PC-9 (cell line): ENCODE results near the gene COA5. TPM values are rescaled to one million over a fixed set of nuclear protein-coding genes. Genes with fewer than 3 reads are reported as not detected.

Experiments
- BruUV-seq: library from RNA; stranded (reverse); fragments of 400-500 nt; replicated peaks from 2 replicates; lab custom pipeline; 2021; lab: Mats Ljungman, UMichigan
- CTCF ChIA-PET: fragments of 300-600 bp; sonication (Branson Sonifier 250); formaldehyde crosslinking; loops from one replicate; lab custom pipeline; 2022; ENCODE audit warnings: antibody characterized with exemption; lab: Charles Lee
- POLR2A ChIA-PET: fragments of 300-600 bp; sonication (Branson Sonifier 250); formaldehyde crosslinking; loops from one replicate; lab custom pipeline; 2022; ENCODE audit warnings: antibody characterized with exemption; ENCODE audit not compliant: unreplicated experiment; lab: Charles Lee
- DNase-seq, 2 experiments: peaks; one replicate each; pipeline versions ENCODE4 v3.0.0 to v3.0.0-alpha.2; 2015 to 2022; ENCODE audit warnings: mixed read lengths in 1 of 2
- H2AFZ ChIP-seq: fragments of 200-600 bp; sonication (generic); 2 replicates; pipeline ENCODE4 v1.8.1; 2017; ENCODE audit warnings: antibody characterized with exemption
- H3F3A ChIP-seq: fragments of 200-600 bp; sonication (generic); 2 replicates; pipeline ENCODE4 v1.8.1; 2017; ENCODE audit warnings: antibody characterized with exemption, mild to moderate bottlenecking, low read depth; ENCODE audit not compliant: insufficient read depth
- H3K27ac ChIP-seq: fragments of 200-600 bp; sonication (generic); 2 replicates; pipeline ENCODE4 v1.6.1; 2016; ENCODE audit warnings: mixed run types
- H3K27me3 ChIP-seq: fragments of 200-600 bp; sonication (generic); 2 replicates; pipeline ENCODE4 v1.6.1; 2016; ENCODE audit warnings: low read depth, mixed run types; ENCODE audit not compliant: insufficient read depth
- H3K36me3 ChIP-seq: fragments of 200-600 bp; sonication (generic); 2 replicates; pipeline ENCODE4 v1.6.1; 2016; ENCODE audit warnings: low read depth, mixed run types
- H3K4me1 ChIP-seq: fragments of 200-600 bp; sonication (generic); replicated peaks from 2 replicates; pipeline ENCODE4 v1.6.1; 2016; ENCODE audit warnings: mixed run types; ENCODE audit not compliant: insufficient read depth
- H3K4me2 ChIP-seq: fragments of 200-600 bp; sonication (generic); 2 replicates; pipeline ENCODE4 v1.6.1; 2017; ENCODE audit warnings: mixed run types
- H3K4me3 ChIP-seq: fragments of 200-600 bp; sonication (generic); 2 replicates; pipeline ENCODE4 v1.6.1; 2016; ENCODE audit warnings: mixed run types
- H3K79me2 ChIP-seq: fragments of 200-600 bp; sonication (generic); 2 replicates; pipeline ENCODE4 v1.6.1; 2017; ENCODE audit warnings: low read depth, mixed run types
- H3K9me2 ChIP-seq: fragments of 200-600 bp; sonication (generic); 2 replicates; pipeline ENCODE4 v1.8.1; 2017; ENCODE audit warnings: mild to moderate bottlenecking; ENCODE audit not compliant: insufficient read depth
- H3K9me3 ChIP-seq: fragments of 200-600 bp; sonication (generic); 2 replicates; pipeline ENCODE4 v1.8.1; 2016; ENCODE audit warnings: low read depth; ENCODE audit not compliant: insufficient read depth
- H4K20me1 ChIP-seq: fragments of 200-600 bp; sonication (generic); 2 replicates; pipeline ENCODE4 v1.8.1; 2017; ENCODE audit not compliant: insufficient read depth
- EZH2 ChIP-seq: fragments of 200-600 bp; sonication (generic); IDR thresholded peaks from 2 replicates; pipeline ENCODE4 v1.8.0; 2017; ENCODE audit warnings: antibody characterized with exemption, low read depth
- intact Hi-C: fragments of 100-400 bp; cut with micrococcal nuclease; formaldehyde crosslinking; loops from one replicate; pipeline ENCODE4 v1.10.0; 2022; ENCODE audit not compliant: unreplicated experiment
- total RNA-seq: library from RNA; stranded (reverse); gene quantifications from 2 replicates; pipeline ENCODE4 v1.2.3, GENCODE V29; 2021
- TF ChIP-seq, protein P1 (sequence below): fragments of 200-600 bp; sonication (generic); conservative IDR thresholded peaks from 2 replicates; pipeline ENCODE4 v1.6.1; 2017; ENCODE audit warnings: mixed run types, antibody characterized with exemption, mild to moderate bottlenecking, moderate library complexity

Gene COA5
- total RNA-seq, 1 experiment from 2014 or later = 43.6 TPM

- ChIA-PET POLR2A (no interaction called here), CTCF (no interaction called here)
- Histone ChIP-seq H4K20me1 (no peaks in the 10 kb centered on the region), H2AFZ (no peak overlapping the region), H3K4me3 (no peak overlapping the region), H3K79me2 (no peaks in the 10 kb centered on the region), H3K4me2 (no peak overlapping the region), H3F3A (no peaks in the 10 kb centered on the region), H3K4me1 (no peaks in the 10 kb centered on the region), H3K27me3 (no peaks in the 10 kb centered on the region), H3K36me3 (no peaks in the 10 kb centered on the region; the same call in 1 of the 2 replicates), H3K9me3 (no peaks in the 10 kb centered on the region), H3K27ac (no peak overlapping the region), H3K9me2 (no peaks in the 10 kb centered on the region)
- BruUV-seq = no TSS peak
- DNase-seq = no peak
- intact Hi-C loops = no loop called here
- TF ChIP-seq EZH2 = no peak
- TF ChIP-seq, protein P1, sequence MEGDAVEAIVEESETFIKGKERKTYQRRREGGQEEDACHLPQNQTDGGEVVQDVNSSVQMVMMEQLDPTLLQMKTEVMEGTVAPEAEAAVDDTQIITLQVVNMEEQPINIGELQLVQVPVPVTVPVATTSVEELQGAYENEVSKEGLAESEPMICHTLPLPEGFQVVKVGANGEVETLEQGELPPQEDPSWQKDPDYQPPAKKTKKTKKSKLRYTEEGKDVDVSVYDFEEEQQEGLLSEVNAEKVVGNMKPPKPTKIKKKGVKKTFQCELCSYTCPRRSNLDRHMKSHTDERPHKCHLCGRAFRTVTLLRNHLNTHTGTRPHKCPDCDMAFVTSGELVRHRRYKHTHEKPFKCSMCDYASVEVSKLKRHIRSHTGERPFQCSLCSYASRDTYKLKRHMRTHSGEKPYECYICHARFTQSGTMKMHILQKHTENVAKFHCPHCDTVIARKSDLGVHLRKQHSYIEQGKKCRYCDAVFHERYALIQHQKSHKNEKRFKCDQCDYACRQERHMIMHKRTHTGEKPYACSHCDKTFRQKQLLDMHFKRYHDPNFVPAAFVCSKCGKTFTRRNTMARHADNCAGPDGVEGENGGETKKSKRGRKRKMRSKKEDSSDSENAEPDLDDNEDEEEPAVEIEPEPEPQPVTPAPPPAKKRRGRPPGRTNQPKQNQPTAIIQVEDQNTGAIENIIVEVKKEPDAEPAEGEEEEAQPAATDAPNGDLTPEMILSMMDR = no peak
Observed at GRCh38 chr2:98551316-98551715, 57.0 kb downstream of the COA5 start.

- no peak overlapping the region for H3K27ac ChIP-seq
- no peak for DNase-seq
- H3K27me3 ChIP-seq = no peaks in the 10 kb centered on the region
- H3K9me3 ChIP-seq = no peaks in the 10 kb centered on the region
- BruUV-seq = no TSS peak
- intact Hi-C loops = no loop called here
- POLR2A ChIA-PET = no interaction called here
- no peaks in the 10 kb centered on the region for H3K79me2 ChIP-seq
- H3F3A ChIP-seq = no peaks in the 10 kb centered on the region
- CTCF ChIA-PET = no interaction called here
- TF ChIP-seq, protein P1 = no peak
- no peak for TF ChIP-seq EZH2
- no peaks in the 10 kb centered on the region for H4K20me1 ChIP-seq
- H3K4me1 ChIP-seq = no peaks in the 10 kb centered on the region
- no peaks in the 10 kb centered on the region for H3K9me2 ChIP-seq
- H3K4me2 ChIP-seq = no peak overlapping the region
- no peaks in the 10 kb centered on the region; the same call in 1 of the 2 replicates for H3K36me3 ChIP-seq
- H2AFZ ChIP-seq = no peak overlapping the region
- no peak overlapping the region for H3K4me3 ChIP-seq
Observed at GRCh38 chr2:98550165-98550564, 58.1 kb downstream of the COA5 start.

Other genes with a start within 250 kb of the COA5 start
- 50.5 and 52.9 TPM in 2 replicates for gene INPP4A, start 163.7 kb downstream of the COA5 start, total RNA-seq
- gene UNC50, start 77 bp upstream of the COA5 start, total RNA-seq = 38.1 and 46.0 TPM in 2 replicates
- 12.2 and 12.9 TPM in 2 replicates for gene MGAT4A, start 122.6 kb upstream of the COA5 start, total RNA-seq